ENCODE results near the gene SULT1A2.
"Not testable (repeated sequence)": the region's sequence is repeated elsewhere in the genome, so short reads cannot be mapped to it uniquely, and the experiment has no call there.

Gene SULT1A2

DNA sequence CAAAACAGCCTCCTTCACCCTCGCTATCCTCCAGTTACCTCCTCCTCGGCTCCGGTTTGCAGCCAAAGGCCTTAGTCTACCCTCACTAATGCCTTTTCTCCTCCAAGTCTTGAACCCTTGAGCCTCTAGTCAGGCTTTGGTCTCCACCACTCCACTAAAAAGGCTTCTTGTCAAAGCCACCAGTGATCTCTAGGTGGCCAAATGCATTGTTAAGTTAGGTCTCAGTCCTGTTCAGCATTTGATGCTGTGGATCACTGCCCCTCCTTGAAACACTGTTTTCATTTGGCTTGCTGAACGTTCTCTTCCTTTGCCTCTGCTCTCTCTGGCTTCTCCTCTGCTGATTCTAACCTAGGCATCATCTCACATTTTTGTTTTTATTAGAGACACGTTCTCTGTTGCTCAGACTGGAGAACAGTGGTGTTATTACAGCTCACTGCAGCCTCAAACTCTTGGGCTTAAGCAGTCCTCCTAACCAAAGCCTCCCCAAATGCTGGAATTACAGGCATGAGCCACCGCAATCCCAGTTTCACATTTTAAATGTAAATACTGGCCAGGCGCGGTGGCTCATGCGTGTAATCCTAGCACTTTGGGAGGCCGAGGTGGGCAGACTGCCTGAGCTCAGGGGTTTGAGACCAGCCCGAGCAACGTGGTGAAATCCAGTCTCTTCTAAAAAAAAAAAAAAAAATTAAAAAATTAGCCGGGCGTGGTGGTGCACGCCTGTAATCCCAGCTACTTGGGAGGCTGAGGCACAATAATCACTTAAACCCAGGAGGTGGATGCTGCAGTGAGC is 42.0 kb downstream of the SULT1A2 start:
- no peak for DNase-seq

DNA sequence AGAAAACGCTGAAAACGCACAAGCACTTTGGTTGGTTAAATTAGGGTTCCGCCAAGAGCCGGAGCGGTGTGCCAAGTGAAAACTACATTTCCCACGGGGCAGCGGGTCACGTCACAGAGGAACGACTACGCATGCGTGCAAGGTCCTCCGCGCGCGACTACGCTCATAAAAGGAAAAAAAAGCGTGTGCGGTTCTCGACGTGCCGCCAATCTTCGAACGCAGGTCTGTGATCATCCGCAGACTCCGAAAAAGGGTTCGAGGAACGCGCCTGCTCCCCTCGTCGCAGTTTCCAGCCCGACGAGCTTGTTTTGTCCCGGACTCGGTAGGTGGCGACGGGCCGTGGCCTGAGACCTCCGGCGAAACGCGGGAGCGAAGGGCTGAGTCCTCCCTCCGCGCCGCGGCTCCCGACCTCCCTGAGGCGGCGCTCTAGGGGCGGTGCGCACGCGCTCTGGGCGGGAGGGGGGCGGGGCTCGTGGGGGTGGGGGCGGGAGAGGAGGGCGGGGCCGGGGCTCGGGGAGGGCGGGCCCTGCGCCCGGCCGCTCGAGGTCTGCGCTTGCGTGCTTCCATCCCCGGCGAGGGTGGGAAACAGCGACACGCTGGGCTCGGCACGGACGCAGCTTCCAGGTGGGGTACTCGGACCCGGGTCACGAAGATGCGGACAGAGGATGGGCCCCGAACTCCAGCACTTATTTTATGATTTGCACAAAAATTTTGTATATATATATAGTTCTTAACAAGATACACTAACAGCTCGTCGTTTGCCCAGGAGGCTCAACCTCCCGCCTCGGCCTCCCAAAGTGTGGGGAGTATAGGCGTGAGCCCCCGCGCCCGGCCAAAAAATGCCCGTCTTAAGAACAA is 42.8 kb downstream of the SULT1A2 start, which contains the start of gene SGF29:
TSS of gene SGF29 (plus strand) at position 145 of the 858 bp plus-strand sequence. CDS start 27,150 bp downstream, outside the sequence.
- peak; percentile 92 for DNase-seq

DNA sequence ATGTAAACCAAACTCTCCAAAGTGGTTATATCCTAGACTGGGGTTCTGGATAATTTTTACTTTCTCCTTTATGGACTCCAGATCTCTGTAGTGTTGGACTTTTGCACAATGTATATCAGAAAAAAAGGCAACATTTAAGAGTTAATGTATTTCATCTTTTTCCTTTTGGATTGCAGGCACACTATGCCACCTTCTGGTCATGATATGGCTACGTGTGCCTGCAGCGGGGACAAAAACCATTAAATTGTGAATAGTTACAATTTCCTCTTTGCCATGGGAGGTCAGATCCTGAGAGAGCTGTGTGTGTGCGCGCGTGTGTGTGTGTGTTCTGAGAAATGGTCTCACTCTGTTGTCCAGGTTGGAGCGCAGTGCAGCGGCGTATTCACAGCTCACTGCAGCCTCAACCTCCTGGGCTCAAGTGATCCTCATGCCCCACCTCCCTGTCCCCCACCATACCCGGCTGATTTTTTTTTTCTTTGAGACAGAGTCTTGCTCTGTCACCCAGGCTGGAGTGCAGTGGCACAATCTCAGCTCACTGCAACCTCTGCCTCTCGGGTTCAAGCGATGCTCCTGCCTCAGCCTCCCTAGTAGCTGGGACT is 47.5 kb downstream of the SULT1A2 start:
- DNase-seq, result no peak

DNA sequence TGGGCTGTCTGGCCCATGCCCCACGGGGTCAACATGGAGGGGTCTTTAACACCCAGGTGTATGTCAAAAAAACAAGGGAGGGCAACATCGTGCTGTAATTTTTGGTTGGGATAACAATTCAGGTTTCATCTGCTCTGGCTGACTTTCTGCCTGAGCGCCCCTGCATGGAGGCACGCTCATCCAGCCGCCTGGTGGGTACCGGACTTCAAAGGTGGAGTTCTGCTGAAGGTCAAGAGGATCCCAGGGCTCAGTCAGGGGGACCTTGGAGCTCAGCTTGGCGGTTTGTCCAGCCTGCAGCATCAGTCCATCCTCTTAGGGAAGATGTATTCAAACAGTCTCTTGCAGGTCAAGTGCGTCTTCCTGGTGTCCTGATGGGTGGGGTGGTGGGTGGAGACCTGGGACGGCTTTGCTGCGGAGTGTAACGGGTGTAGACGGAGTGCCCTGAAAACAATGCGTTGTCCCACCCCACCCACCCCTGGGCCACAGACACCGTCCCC is 48.5 kb downstream of the SULT1A2 start:
- DNase-seq, result no peak

DNA sequence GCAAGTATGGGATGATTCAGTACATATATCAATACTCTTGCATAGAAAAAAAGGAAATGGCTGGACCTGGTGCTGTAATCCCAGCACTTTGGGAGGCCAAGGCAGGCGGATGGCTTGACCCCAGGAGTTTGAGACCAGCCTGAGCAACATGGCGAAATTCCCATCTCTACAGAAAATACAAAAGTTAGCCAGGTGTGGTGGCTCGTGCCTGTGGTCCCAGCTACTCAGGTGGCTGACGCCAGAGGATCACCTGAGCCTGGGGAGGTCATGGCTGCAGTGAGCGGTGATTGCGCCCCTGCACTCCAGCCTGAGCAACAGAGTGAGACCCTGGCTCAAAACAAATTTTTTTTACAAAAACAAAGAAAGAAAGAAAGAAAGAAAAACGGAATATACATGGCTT is 50.2 kb downstream of the SULT1A2 start:
- no peak for DNase-seq

DNA sequence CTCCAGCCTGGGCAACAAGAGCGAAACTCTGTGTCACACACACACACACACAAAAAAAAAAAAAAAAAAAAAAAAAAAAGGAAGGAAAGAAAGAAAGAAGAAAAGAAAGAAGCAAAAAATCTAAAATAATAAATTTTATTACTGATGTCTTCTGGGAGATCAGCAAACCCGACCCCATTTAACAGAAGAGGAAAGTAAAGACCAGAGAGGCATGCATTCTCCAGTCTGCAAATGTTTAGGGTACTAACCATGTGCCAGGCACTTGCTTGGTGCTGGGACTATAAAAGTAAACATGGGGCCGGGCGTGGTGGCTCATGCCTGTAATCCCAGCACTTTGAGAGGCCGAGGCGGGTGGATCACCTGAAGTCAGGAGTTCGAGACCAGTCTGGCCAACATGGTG is 50.9 kb downstream of the SULT1A2 start:
- DNase-seq, result not testable (repeated sequence)

DNA sequence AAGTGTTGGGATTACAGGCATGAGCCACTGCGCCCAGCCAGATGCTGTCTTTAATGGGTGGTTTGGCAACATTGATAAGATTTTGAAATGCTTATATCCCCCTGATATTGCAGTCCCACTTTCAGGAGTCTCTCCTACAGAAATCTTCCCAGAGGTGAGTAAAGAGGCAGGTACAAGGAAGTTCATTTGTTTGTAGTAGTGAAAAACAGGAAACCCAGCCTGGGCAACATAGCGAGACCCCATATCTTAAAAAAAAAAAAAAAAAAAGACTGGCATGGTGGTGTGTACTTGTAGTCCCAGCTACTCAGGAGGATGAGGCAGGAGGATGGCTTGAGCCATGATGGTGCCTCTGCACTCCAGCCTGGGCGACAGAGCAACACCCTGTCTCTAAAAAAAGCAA is 51.9 kb downstream of the SULT1A2 start:
- no peak for DNase-seq

DNA sequence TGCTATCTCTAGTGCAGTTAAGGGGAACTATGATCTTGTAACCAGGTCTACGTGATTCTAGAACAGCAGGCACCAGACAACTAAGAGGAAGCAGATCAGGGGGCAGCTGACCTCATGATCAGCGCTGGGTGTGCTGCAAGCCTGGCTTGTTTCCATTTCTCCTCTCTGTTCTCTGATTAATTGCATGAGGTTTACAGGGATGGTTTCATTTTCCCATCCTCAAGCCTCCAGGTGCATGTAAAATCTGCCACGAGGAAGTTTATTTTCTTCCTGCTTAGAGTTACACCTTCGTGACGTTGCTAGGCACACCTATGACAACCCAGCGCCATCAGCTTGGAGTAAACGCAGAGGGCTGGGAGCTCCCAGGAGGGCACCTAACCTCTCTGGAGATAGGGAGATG is 53.8 kb downstream of the SULT1A2 start:
- no peak for DNase-seq

DNA sequence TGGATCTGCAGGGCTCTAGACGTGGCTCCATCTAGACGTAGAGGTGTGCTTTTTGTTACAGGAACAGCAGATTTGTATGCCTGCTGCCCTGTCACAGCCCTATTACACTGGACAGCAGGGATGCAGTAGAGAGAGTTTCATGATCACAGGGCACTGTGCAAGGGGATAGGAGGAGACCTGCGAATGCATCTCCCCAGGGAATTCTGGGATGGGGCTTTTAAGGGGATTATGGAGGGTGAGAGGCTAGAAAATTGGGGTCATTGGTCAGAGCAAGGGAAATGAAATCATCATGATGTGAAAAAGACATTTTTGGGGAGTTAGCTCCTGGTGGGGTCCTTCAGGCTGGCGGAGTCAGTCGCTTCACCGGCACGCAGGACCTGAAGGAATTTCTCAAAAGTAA is 54.2 kb downstream of the SULT1A2 start:
- no peak for DNase-seq

All from effector CD4-positive, alpha-beta T cell (primary cell).